Testis (tissue), 3 donors: ENCODE data around the gene HOXC11. TPM values are rescaled to one million over a fixed set of nuclear protein-coding genes. Genes with fewer than 3 reads are reported as not detected.

Experiments
- DNase-seq: peaks from one replicate; pipeline ENCODE4 v3.0.0-alpha.2; 2019
- H3K27ac ChIP-seq, 2 donors: fragments of 200-600 bp; sonication (generic); one replicate each; pipeline ENCODE4 v1.5.1; 2019
- H3K27me3 ChIP-seq: fragments of 200-600 bp; sonication (generic); one replicate; pipeline ENCODE4 v1.5.1; 2019
- H3K36me3 ChIP-seq: fragments of 200-600 bp; sonication (generic); one replicate; pipeline ENCODE4 v1.5.1; 2017; ENCODE audit warnings: low read depth; ENCODE audit errors: missing control alignments
- H3K4me1 ChIP-seq: fragments of 200-600 bp; sonication (generic); one replicate; pipeline ENCODE4 v1.5.1; 2019
- H3K4me3 ChIP-seq, 2 donors: fragments of 200-600 bp; sonication (generic); one replicate each; pipeline ENCODE4 v1.5.1; 2017 to 2019
- H3K9me3 ChIP-seq: fragments of 200-600 bp; sonication (generic); one replicate; pipeline ENCODE4 v1.5.1; 2017
- CTCF ChIP-seq, 3 experiments: fragments of 450-650 bp in 2 of 3; fragments of 200-600 bp in 1 of 3; sonication (generic) in 1 of 3; IDR thresholded peaks; one replicate each; pipeline ENCODE4 v1.5.1; 2016 to 2019; ENCODE audit warnings: antibody characterized with exemption in 3 of 3, mild to moderate bottlenecking in 2 of 3, moderate library complexity in 1 of 3
- POLR2A ChIP-seq: fragments of 450-650 bp; IDR thresholded peaks from one replicate; pipeline ENCODE4 v1.6.1; 2017; ENCODE audit warnings: antibody characterized with exemption, mild to moderate bottlenecking, moderate library complexity
- WGBS, 2 donors: methylation state at CpG; one replicate each; pipeline ENCODE4 v1.1.5; 2018; 5-methylcytosine and 5-hydroxymethylcytosine counted together
- intact Hi-C: fragments of 100-400 bp; cut with DNase I; formaldehyde crosslinking; loops from one replicate; pipeline ENCODE4 v1.15.1; 2023; ENCODE audit warnings: low total_unique reads
- polyA plus RNA-seq: library from polyadenylated mRNA; stranded (reverse); fragments of 350-450 nt; fragmentation: Illumina TruSeq; extraction: RNeasy Lipid Tissue Mini Kit (QIAGEN cat#74804); gene quantifications from one replicate; pipeline ENCODE4 v1.2.3, GENCODE V29; 2014; ENCODE audit warnings: low read depth, low replicate concordance; ENCODE audit not compliant: insufficient read depth
- total RNA-seq, 2 donors: library from RNA; depleted of rRNA; stranded (reverse); fragments of >200 nt; gene quantifications; one replicate each; pipeline ENCODE4 v1.2.3, GENCODE V29; 2016

Gene HOXC11
- total and polyA plus RNA-seq, 3 donors from 2014 or later: 0.18 to 1.1 (median 0.25) TPM

GRCh38 chr12:53948650-53949593 lies 24.0 kb upstream of the HOXC11 start:
- intact Hi-C loops: no loop called here
- Histone ChIP-seq H3K9me3 (no peaks in the 10 kb centered on the region), H3K36me3 (no peaks in the 10 kb centered on the region), H3K27ac (no peak overlapping the region), H3K4me1 (peaks cover 11% of the 10 kb centered on the region), H3K4me3 (no peak overlapping the region), H3K27me3 (no peaks in the 10 kb centered on the region)
- DNase-seq: no peak
- no peak for TF ChIP-seq POLR2A
- 57 to 63% methylated on average over 9 of the region's 9 CpGs for WGBS, 2 donors

GRCh38 chr12:53949631-53950436 lies 23.1 kb upstream of the HOXC11 start:
- Histone ChIP-seq H3K36me3 (no peaks in the 10 kb centered on the region), H3K4me3 (no peak overlapping the region), H3K9me3 (no peaks in the 10 kb centered on the region), H3K27me3 (no peaks in the 10 kb centered on the region), H3K27ac (no peak overlapping the region), H3K4me1 (peaks cover 11% of the 10 kb centered on the region)
- no peak for DNase-seq
- 11 to 12% methylated on average over 17 to 34 of the region's 34 CpGs for WGBS, 2 donors
- intact Hi-C loops: no loop called here
- TF ChIP-seq POLR2A (no peak), CTCF (IDR thresholded peaks at IDR 0.05) (no peak)

GRCh38 chr12:53950437-53950773 lies 22.5 kb upstream of the HOXC11 start:
- intact Hi-C loops: no loop called here
- Histone ChIP-seq H3K27me3 (no peaks in the 10 kb centered on the region), H3K9me3 (no peaks in the 10 kb centered on the region), H3K27ac (no peak overlapping the region), H3K36me3 (no peaks in the 10 kb centered on the region), H3K4me1 (peaks cover 11% of the 10 kb centered on the region), H3K4me3 (no peak overlapping the region)
- TF ChIP-seq POLR2A (no peak), CTCF (IDR thresholded peaks at IDR 0.05) (no peak)
- DNase-seq: no peak
- 8 to 13% methylated on average over 10 of the region's 10 CpGs for whole genome bisulfite sequencing, 2 donors

GRCh38 chr12:53950789-53951576 lies 21.9 kb upstream of the HOXC11 start:
- TF ChIP-seq POLR2A (no peak), CTCF (IDR thresholded peaks at IDR 0.05) (no peak)
- whole genome bisulfite sequencing, 2 donors: 3 to 5% methylated on average over 13 to 34 of the region's 34 CpGs
- intact Hi-C loops: no loop called here

More at GRCh38 chr12:53950789-53951576, 21.9 kb upstream of the HOXC11 start:
- DNase-seq: peak; percentile 49
- Histone ChIP-seq H3K27ac (no peak overlapping the region), H3K4me3 (no peak overlapping the region), H3K27me3 (no peaks in the 10 kb centered on the region), H3K4me1 (peaks cover 11% of the 10 kb centered on the region), H3K36me3 (no peaks in the 10 kb centered on the region), H3K9me3 (no peaks in the 10 kb centered on the region)
